ENCODE measurements around the gene AASDH. TPM values are rescaled to one million over a fixed set of nuclear protein-coding genes. Genes with fewer than 3 reads are reported as not detected.

Gene AASDH
- total RNA-seq, 1 experiment from 2014 or later = 42.2 TPM

DNA sequence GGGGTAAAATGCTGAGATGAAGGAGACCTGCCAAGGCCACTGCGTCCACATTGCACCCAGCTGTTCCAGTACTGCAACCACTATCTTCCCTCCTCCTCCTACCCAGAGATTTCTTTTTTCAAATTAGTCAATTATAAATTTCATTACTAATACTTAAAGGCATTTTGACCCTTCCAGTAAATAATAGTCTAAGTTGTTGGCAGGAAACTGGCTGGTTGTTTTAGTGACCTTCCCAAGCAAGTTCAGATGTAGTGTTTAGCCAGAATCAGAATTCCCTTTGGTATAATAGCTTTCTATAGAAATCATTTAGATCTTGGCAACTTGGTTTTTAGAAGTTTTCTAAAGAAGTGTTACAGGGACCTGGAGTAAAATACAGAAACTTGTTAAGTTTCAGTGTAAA, 66.0 kb downstream of the AASDH start:
- Histone ChIP-seq H3K27me3 (ENCODE audit: low read length) (no peaks in the 10 kb centered on the region), H3K4me3 (ENCODE audit: low read length) (no peak overlapping the region), H2AFZ (ENCODE audit: low read length) (no peak overlapping the region), H3K9me3 (ENCODE audit: low read length) (no peaks in the 10 kb centered on the region), H4K20me1 (ENCODE audit: insufficient read depth, low read depth, low read length) (no peaks in the 10 kb centered on the region), H3K4me1 (ENCODE audit: low read length) (no peaks in the 10 kb centered on the region), H3K4me2 (ENCODE audit: low read depth, low read length, poor library complexity, severe bottlenecking) (no peak overlapping the region), H3K9me2 (replicated peaks; ENCODE audit: insufficient read depth, low read length) (no peaks in the 10 kb centered on the region), H3K36me3 (ENCODE audit: insufficient read depth, low read length) (no peaks in the 10 kb centered on the region), H3K79me2 (ENCODE audit: low read length) (no peaks in the 10 kb centered on the region), H3K27ac (ENCODE audit: low read length) (no peak overlapping the region), H3K9ac (ENCODE audit: low read length) (no peak overlapping the region)
- DNase-seq = no peak

- no peaks in the 10 kb centered on the region for H3K79me2 ChIP-seq (ENCODE audit: low read length)
- no peak overlapping the region for H3K4me3 ChIP-seq (ENCODE audit: low read length)
- H3K9ac ChIP-seq (ENCODE audit: low read length) = no peak overlapping the region
- H3K9me3 ChIP-seq (ENCODE audit: low read length) = no peaks in the 10 kb centered on the region
- no peaks in the 10 kb centered on the region for H3K27me3 ChIP-seq (ENCODE audit: low read length)
- no peaks in the 10 kb centered on the region for H3K36me3 ChIP-seq (ENCODE audit: insufficient read depth, low read length)
- no peaks in the 10 kb centered on the region for H3K9me2 ChIP-seq (replicated peaks; ENCODE audit: insufficient read depth, low read length)
- H4K20me1 ChIP-seq (ENCODE audit: insufficient read depth, low read depth, low read length) = no peaks in the 10 kb centered on the region
- H3K4me2 ChIP-seq (ENCODE audit: low read depth, low read length, poor library complexity, severe bottlenecking) = no peak overlapping the region
- DNase-seq = no peak
- H2AFZ ChIP-seq (ENCODE audit: low read length) = no peak overlapping the region
- no peak overlapping the region for H3K27ac ChIP-seq (ENCODE audit: low read length)
- no peaks in the 10 kb centered on the region for H3K4me1 ChIP-seq (ENCODE audit: low read length)
These were observed 67.0 kb downstream of the AASDH start for GRCh38 chr4:56320293-56320692.

DNA sequence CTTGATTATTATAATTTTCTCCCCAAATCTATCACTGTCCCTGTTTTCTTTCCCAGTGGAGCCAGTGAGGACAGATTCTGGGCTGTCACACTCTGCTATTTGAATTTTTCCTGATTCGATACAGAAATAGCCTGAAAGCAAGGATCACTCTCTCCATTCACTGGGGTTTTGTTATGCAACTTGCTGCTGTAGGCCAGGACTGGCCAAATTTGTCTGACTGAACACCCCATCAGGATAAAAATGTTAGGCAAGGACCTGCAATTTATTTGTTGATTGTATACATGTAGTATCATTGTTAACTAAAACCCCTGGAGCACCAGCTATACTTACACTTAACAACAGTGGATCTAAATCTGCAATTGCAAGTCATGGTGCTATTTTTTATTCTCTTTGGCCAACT, 68.7 kb downstream of the AASDH start:
- Histone ChIP-seq H3K36me3 (ENCODE audit: insufficient read depth, low read length) (no peaks in the 10 kb centered on the region), H3K9me3 (ENCODE audit: low read length) (no peaks in the 10 kb centered on the region), H3K4me2 (ENCODE audit: low read depth, low read length, poor library complexity, severe bottlenecking) (no peak overlapping the region), H2AFZ (ENCODE audit: low read length) (no peak overlapping the region), H3K9me2 (replicated peaks; ENCODE audit: insufficient read depth, low read length) (no peaks in the 10 kb centered on the region), H3K27ac (ENCODE audit: low read length) (no peak overlapping the region), H3K27me3 (ENCODE audit: low read length) (no peaks in the 10 kb centered on the region), H3K4me1 (ENCODE audit: low read length) (no peaks in the 10 kb centered on the region), H3K9ac (ENCODE audit: low read length) (no peak overlapping the region), H3K4me3 (ENCODE audit: low read length) (no peak overlapping the region), H3K79me2 (ENCODE audit: low read length) (no peaks in the 10 kb centered on the region), H4K20me1 (ENCODE audit: insufficient read depth, low read depth, low read length) (no peaks in the 10 kb centered on the region)
- no peak for DNase-seq

GRCh38 chr4:56317749-56318148, 69.5 kb downstream of the AASDH start:
- no peak for DNase-seq
- H4K20me1 ChIP-seq (ENCODE audit: insufficient read depth, low read depth, low read length) = no peaks in the 10 kb centered on the region
- no peaks in the 10 kb centered on the region for H3K36me3 ChIP-seq (ENCODE audit: insufficient read depth, low read length)
- no peaks in the 10 kb centered on the region for H3K9me2 ChIP-seq (replicated peaks; ENCODE audit: insufficient read depth, low read length)
- H3K4me1 ChIP-seq (ENCODE audit: low read length) = no peaks in the 10 kb centered on the region
- H3K9me3 ChIP-seq (ENCODE audit: low read length) = no peaks in the 10 kb centered on the region
- H3K4me3 ChIP-seq (ENCODE audit: low read length) = no peak overlapping the region
- no peak overlapping the region for H3K27ac ChIP-seq (ENCODE audit: low read length)
- no peaks in the 10 kb centered on the region for H3K27me3 ChIP-seq (ENCODE audit: low read length)
- no peak overlapping the region for H3K9ac ChIP-seq (ENCODE audit: low read length)
- no peaks in the 10 kb centered on the region for H3K79me2 ChIP-seq (ENCODE audit: low read length)
- no peak overlapping the region for H3K4me2 ChIP-seq (ENCODE audit: low read depth, low read length, poor library complexity, severe bottlenecking)
- H2AFZ ChIP-seq (ENCODE audit: low read length) = no peak overlapping the region

DNA sequence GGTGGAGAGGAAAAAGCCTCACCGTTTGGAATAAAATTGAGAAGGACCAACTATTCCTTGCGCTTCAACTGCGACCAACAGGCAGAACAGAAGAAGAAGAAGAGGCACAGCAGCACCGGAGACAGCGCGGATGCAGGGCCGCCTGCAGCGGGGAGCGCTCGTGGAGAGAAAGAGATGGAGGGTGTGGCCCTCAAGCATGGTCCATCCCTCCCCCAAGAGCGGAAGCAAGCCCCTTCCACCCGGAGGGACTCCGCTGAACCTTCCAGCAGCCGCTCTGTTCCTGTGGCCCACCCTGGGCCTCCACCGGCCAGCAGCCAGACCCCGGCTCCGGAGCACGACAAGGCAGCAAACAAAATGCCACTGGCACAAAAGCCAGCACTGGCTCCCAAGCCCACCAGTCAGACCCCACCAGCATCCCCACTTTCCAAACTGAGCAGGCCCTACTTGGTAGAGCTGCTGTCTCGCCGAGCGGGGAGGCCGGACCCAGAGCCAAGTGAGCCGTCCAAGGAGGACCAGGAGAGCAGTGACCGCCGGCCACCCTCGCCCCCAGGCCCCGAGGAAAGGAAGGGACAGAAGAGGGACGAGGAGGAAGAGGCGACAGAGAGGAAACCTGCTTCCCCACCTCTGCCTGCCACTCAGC, 71.2 kb downstream of the AASDH start:
- H3K79me2 ChIP-seq (ENCODE audit: low read length) = no peaks in the 10 kb centered on the region
- no peak overlapping the region for H3K9ac ChIP-seq (ENCODE audit: low read length)
- H3K4me1 ChIP-seq (ENCODE audit: low read length) = no peaks in the 10 kb centered on the region
- no peak overlapping the region for H3K4me3 ChIP-seq (ENCODE audit: low read length)
- H3K4me2 ChIP-seq (ENCODE audit: low read depth, low read length, poor library complexity, severe bottlenecking) = no peak overlapping the region
- H2AFZ ChIP-seq (ENCODE audit: low read length) = no peak overlapping the region
- no peak for DNase-seq
- no peaks in the 10 kb centered on the region for H4K20me1 ChIP-seq (ENCODE audit: insufficient read depth, low read depth, low read length)
- no peaks in the 10 kb centered on the region for H3K9me2 ChIP-seq (replicated peaks; ENCODE audit: insufficient read depth, low read length)
- H3K36me3 ChIP-seq (ENCODE audit: insufficient read depth, low read length) = no peaks in the 10 kb centered on the region
- H3K27me3 ChIP-seq (ENCODE audit: low read length) = no peaks in the 10 kb centered on the region
- no peaks in the 10 kb centered on the region for H3K9me3 ChIP-seq (ENCODE audit: low read length)
- H3K27ac ChIP-seq (ENCODE audit: low read length) = no peak overlapping the region

DNA sequence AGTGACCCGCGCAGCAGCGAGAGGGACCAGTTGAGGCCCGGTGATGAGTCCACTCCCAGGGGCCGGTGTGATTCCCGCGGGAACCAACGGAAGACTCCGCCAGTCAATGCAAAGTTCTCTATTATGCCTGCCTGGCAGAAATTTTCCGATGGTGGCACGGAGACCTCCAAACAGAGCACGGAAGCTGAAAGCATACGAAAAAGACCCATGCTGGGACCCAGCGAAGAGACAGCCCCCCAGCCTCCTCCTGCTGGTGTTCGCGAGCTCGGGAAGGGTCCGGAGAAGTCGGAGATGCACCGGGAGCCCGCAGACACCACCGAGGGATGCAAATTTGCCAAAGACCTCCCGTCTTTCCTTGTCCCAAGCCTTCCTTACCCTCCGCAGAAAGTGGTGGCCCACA, 71.7 kb downstream of the AASDH start:
- no peaks in the 10 kb centered on the region for H3K36me3 ChIP-seq (ENCODE audit: insufficient read depth, low read length)
- no peak overlapping the region for H3K9ac ChIP-seq (ENCODE audit: low read length)
- H3K4me3 ChIP-seq (ENCODE audit: low read length) = no peak overlapping the region
- H3K4me1 ChIP-seq (ENCODE audit: low read length) = no peaks in the 10 kb centered on the region
- no peak overlapping the region for H3K27ac ChIP-seq (ENCODE audit: low read length)
- DNase-seq = no peak
- H3K27me3 ChIP-seq (ENCODE audit: low read length) = no peaks in the 10 kb centered on the region
- H3K9me3 ChIP-seq (ENCODE audit: low read length) = no peaks in the 10 kb centered on the region
- no peaks in the 10 kb centered on the region for H4K20me1 ChIP-seq (ENCODE audit: insufficient read depth, low read depth, low read length)
- H2AFZ ChIP-seq (ENCODE audit: low read length) = no peak overlapping the region
- H3K9me2 ChIP-seq (replicated peaks; ENCODE audit: insufficient read depth, low read length) = no peaks in the 10 kb centered on the region
- no peak overlapping the region for H3K4me2 ChIP-seq (ENCODE audit: low read depth, low read length, poor library complexity, severe bottlenecking)
- H3K79me2 ChIP-seq (ENCODE audit: low read length) = no peaks in the 10 kb centered on the region

DNA sequence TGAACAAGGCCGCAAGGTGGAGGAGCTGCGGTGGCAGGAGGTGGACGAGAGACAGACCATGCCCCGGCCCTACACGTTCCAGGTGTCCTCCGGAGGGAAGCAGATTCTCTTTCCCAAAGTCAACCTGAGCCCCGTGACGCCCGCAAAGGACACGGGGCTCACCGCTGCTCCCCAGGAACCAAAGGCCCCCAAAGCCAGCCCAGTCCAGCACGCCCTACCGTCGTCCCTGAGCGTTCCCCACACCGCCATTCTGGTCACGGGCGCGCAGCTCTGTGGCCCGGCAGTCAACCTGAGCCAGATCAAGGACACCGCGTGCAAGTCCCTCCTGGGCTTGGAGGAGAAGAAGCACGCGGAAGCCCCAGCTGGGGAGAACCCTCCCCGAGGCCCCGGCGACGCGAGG, 72.2 kb downstream of the AASDH start:
- no peaks in the 10 kb centered on the region for H3K9me3 ChIP-seq (ENCODE audit: low read length)
- H3K4me1 ChIP-seq (ENCODE audit: low read length) = no peaks in the 10 kb centered on the region
- H3K36me3 ChIP-seq (ENCODE audit: insufficient read depth, low read length) = no peaks in the 10 kb centered on the region
- no peak overlapping the region for H3K27ac ChIP-seq (ENCODE audit: low read length)
- H3K27me3 ChIP-seq (ENCODE audit: low read length) = no peaks in the 10 kb centered on the region
- no peak overlapping the region for H2AFZ ChIP-seq (ENCODE audit: low read length)
- no peak overlapping the region for H3K4me2 ChIP-seq (ENCODE audit: low read depth, low read length, poor library complexity, severe bottlenecking)
- no peaks in the 10 kb centered on the region for H3K79me2 ChIP-seq (ENCODE audit: low read length)
- no peak overlapping the region for H3K9ac ChIP-seq (ENCODE audit: low read length)
- no peak overlapping the region for H3K4me3 ChIP-seq (ENCODE audit: low read length)
- DNase-seq = no peak
- H3K9me2 ChIP-seq (replicated peaks; ENCODE audit: insufficient read depth, low read length) = no peaks in the 10 kb centered on the region
- no peaks in the 10 kb centered on the region for H4K20me1 ChIP-seq (ENCODE audit: insufficient read depth, low read depth, low read length)

DNA sequence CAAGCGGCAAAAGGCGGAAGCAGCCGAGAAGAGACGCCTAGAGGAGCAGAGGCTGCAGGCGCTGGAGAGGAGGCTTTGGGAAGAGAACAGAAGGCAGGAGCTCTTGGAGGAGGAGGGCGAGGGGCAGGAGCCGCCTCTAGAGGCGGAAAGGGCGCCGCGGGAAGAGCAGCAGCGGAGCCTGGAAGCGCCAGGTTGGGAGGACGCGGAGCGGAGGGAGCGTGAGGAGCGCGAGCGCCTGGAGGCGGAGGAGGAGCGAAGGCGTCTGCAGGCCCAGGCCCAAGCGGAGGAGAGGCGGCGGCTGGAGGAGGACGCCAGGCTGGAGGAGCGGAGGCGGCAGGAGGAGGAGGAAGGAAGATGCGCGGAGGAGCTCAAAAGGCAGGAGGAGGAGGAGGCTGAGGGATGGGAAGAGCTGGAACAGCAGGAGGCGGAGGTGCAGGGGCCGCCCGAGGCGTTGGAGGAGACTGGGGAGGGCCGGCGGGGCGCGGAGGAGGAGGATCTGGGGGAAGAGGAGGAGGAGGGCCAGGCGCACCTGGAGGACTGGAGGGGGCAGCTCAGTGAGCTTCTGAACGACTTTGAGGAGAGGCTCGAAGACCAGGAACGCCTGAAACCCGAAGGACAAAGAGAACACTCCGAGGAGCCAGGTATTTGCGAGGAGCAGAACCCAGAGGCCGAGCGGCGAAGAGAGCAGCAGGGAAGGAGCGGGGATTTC, 72.9 kb downstream of the AASDH start:
- H3K9ac ChIP-seq (ENCODE audit: low read length) = no peak overlapping the region
- no peak overlapping the region for H3K27ac ChIP-seq (ENCODE audit: low read length)
- no peak overlapping the region for H3K4me3 ChIP-seq (ENCODE audit: low read length)

More for the DNA sequence above, 72.9 kb downstream of the AASDH start:
- no peak overlapping the region for H3K4me2 ChIP-seq (ENCODE audit: low read depth, low read length, poor library complexity, severe bottlenecking)
- no peaks in the 10 kb centered on the region for H4K20me1 ChIP-seq (ENCODE audit: insufficient read depth, low read depth, low read length)
- no peaks in the 10 kb centered on the region for H3K36me3 ChIP-seq (ENCODE audit: insufficient read depth, low read length)
- H3K9me3 ChIP-seq (ENCODE audit: low read length) = no peaks in the 10 kb centered on the region
- no peak for DNase-seq
- H3K4me1 ChIP-seq (ENCODE audit: low read length) = no peaks in the 10 kb centered on the region
- H2AFZ ChIP-seq (ENCODE audit: low read length) = no peak overlapping the region
- H3K79me2 ChIP-seq (ENCODE audit: low read length) = no peaks in the 10 kb centered on the region
- H3K9me2 ChIP-seq (replicated peaks; ENCODE audit: insufficient read depth, low read length) = no peaks in the 10 kb centered on the region
- no peaks in the 10 kb centered on the region for H3K27me3 ChIP-seq (ENCODE audit: low read length)
